ENCODE data around the gene MRPL58. TPM values are rescaled to one million over a fixed set of nuclear protein-coding genes. Genes with fewer than 3 reads are reported as not detected.

The MRPL58 gene
- polyA plus RNA-seq, 1 donor (not counting 4 experiments of a cell fraction or from before 2014, with no cell fraction given): 61.1 TPM

- no peaks in the 10 kb centered on the region for H3K36me3 ChIP-seq (ENCODE audit: control insufficient read depth in 2 of 2, extremely low read depth in 1 of 2, insufficient read depth in 2 of 2, low read length in 2 of 2)
- H3K9me3 ChIP-seq (ENCODE audit: control insufficient read depth, low read depth, low read length): no peaks in the 10 kb centered on the region
- H3K27me3 ChIP-seq (ENCODE audit: control insufficient read depth, extremely low read depth, insufficient read depth, low read length): no peaks in the 10 kb centered on the region
- H3K9me1 ChIP-seq (ENCODE audit: control insufficient read depth, extremely low read depth, insufficient read depth, low read length): no peaks in the 10 kb centered on the region
- FAIRE-seq (no peak), DNase-seq (ENCODE audit: low read depth, low spot score) (no peak)
- H3K4me3 ChIP-seq (ENCODE audit: control insufficient read depth in 2 of 3, extremely low read depth in 1 of 3, insufficient read depth in 2 of 3, low read depth in 1 of 3, low read length in 3 of 3): peak overlapping the region in 2 of 3 experiments; percentile 71 to 90
- H2AFZ ChIP-seq (ENCODE audit: control insufficient read depth, low read length): no peak overlapping the region
- no peak overlapping the region for H3K27ac ChIP-seq (ENCODE audit: control insufficient read depth, insufficient read depth, low read length)
- H3K4me2 ChIP-seq (ENCODE audit: control insufficient read depth, extremely low read depth, insufficient read depth, low read depth, low read length): peak overlapping the region; percentile 89
- dilution Hi-C loops (cut with MboI; ENCODE audit: extremely low pct_ligation_motif_present, low sequenced_read_pairs): no loop called here
- H3K79me2 ChIP-seq (ENCODE audit: control insufficient read depth, insufficient read depth, low read length): no peaks in the 10 kb centered on the region
- no peaks in the 10 kb centered on the region for H4K20me1 ChIP-seq (ENCODE audit: control insufficient read depth, extremely low read depth, insufficient read depth, low read length)
- peaks cover 34% of the 10 kb centered on the region for H3K4me1 ChIP-seq (ENCODE audit: control insufficient read depth, extremely low read depth, insufficient read depth, low read length)
- no peak for TF ChIP-seq EZH2 (IDR thresholded peaks at IDR 0.05; ENCODE audit: low read length)
- TF ChIP-seq CTCF (optimal IDR thresholded peaks at IDR 0.05 in 1 of 3, IDR thresholded peaks at IDR 0.05 in 1 of 3, conservative IDR thresholded peaks at IDR 0.05 in 1 of 3; ENCODE audit: extremely low read depth in 1 of 3, insufficient read depth in 2 of 3, low read length in 3 of 3): no peak
- no peak overlapping the region for H3K9ac ChIP-seq (ENCODE audit: control insufficient read depth, extremely low read depth, insufficient read depth, low read length)
Measured at GRCh38 chr17:75032720-75033280, 20.3 kb downstream of the MRPL58 start.

DNA sequence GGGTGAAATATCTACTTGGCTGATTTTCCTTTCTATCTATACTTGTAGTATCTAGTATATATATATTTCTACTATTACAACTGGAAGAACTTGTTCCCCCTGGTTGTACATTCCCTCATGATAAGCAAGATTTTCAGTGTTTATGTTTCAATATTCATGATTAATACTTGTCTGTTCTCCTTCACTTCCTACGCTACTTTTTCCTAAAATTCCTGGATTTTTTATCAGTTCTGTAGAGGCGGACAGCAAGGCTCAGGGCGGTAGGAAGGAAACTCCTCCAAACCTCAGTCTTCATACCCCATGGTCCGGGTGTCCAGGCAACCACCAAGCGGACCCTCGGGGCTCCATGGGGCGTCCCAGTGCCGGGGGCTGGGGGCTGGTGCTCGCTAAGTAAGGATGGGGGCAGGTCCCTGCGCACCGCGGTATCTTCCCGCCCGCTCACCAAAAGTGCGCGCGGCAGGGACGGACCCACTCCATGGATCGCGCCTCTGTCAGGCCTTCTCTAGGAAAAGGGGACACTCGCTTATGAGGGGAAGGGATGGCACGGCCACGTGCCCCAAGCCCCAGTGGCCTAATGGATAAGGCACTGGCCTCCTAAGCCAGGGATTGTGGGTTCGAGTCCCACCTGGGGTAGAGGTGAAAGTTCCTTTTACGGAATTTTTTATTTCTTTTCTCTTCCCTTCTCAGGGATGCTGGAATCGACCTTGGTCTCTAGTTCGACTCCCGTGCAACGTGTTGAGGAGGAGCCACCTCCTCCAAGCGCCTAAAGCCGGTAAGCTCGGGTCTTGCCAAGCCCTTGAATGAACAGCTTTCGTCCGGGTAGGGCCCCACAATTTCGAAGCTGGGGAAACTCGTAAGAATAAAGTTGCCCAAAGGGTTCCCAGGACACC lies 21.1 kb downstream of the MRPL58 start:
- peak overlapping the region; percentile 94 for H3K27ac ChIP-seq (ENCODE audit: control insufficient read depth, insufficient read depth, low read length)

More for the DNA sequence above, 21.1 kb downstream of the MRPL58 start:
- Histone ChIP-seq H3K79me2 (ENCODE audit: control insufficient read depth, insufficient read depth, low read length) (no peaks in the 10 kb centered on the region), H3K27me3 (ENCODE audit: control insufficient read depth, extremely low read depth, insufficient read depth, low read length) (no peaks in the 10 kb centered on the region), H3K4me2 (ENCODE audit: control insufficient read depth, extremely low read depth, insufficient read depth, low read depth, low read length) (peak overlapping the region; percentile 89), H3K4me1 (ENCODE audit: control insufficient read depth, extremely low read depth, insufficient read depth, low read length) (peaks cover 34% of the 10 kb centered on the region), H3K9me3 (ENCODE audit: control insufficient read depth, low read depth, low read length) (no peaks in the 10 kb centered on the region), H3K4me3 (ENCODE audit: control insufficient read depth in 2 of 3, extremely low read depth in 1 of 3, insufficient read depth in 2 of 3, low read depth in 1 of 3, low read length in 3 of 3) (peak overlapping the region; percentile 53 to 90 (median 71)), H3K9ac (ENCODE audit: control insufficient read depth, extremely low read depth, insufficient read depth, low read length) (peak overlapping the region; percentile 97), H3K36me3 (ENCODE audit: control insufficient read depth in 2 of 2, extremely low read depth in 1 of 2, insufficient read depth in 2 of 2, low read length in 2 of 2) (peaks cover 0 to 3% of the 10 kb centered on the region in 2 experiments), H3K9me1 (ENCODE audit: control insufficient read depth, extremely low read depth, insufficient read depth, low read length) (no peaks in the 10 kb centered on the region), H2AFZ (ENCODE audit: control insufficient read depth, low read length) (peak overlapping the region; percentile 66), H4K20me1 (ENCODE audit: control insufficient read depth, extremely low read depth, insufficient read depth, low read length) (no peaks in the 10 kb centered on the region)
- DNase-seq (ENCODE audit: low read depth, low spot score): no peak
- TF ChIP-seq CTCF (optimal IDR thresholded peaks at IDR 0.05 in 1 of 3, IDR thresholded peaks at IDR 0.05 in 1 of 3, conservative IDR thresholded peaks at IDR 0.05 in 1 of 3; ENCODE audit: extremely low read depth in 1 of 3, insufficient read depth in 2 of 3, low read length in 3 of 3): no peak
- TF ChIP-seq EZH2 (IDR thresholded peaks at IDR 0.05; ENCODE audit: low read length): no peak
- FAIRE-seq: peak; percentile 44
- dilution Hi-C loops (cut with MboI; ENCODE audit: extremely low pct_ligation_motif_present, low sequenced_read_pairs): no loop called here

Data from keratinocyte (primary cell).